Suprapubic skin (tissue), 4 donors: ENCODE data around the gene TMPRSS4. TPM values are rescaled to one million over a fixed set of nuclear protein-coding genes. Genes with fewer than 3 reads are reported as not detected.

ENCODE experiments used
- DNase-seq, 2 donors: peaks; one replicate each; pipeline ENCODE4 v3.0.0-alpha.2; 2019; ENCODE audit warnings: low spot score in 2 of 2
- H3K27ac ChIP-seq: fragments of 200-600 bp; sonication (generic); one replicate; pipeline ENCODE4 v1.5.1; 2019
- H3K27me3 ChIP-seq: fragments of 200-600 bp; sonication (generic); one replicate; pipeline ENCODE4 v1.5.1; 2019
- H3K36me3 ChIP-seq: fragments of 200-600 bp; sonication (generic); one replicate; pipeline ENCODE4 v1.5.1; 2019
- H3K4me1 ChIP-seq: fragments of 200-600 bp; sonication (generic); one replicate; pipeline ENCODE4 v1.5.1; 2019
- H3K4me3 ChIP-seq: fragments of 200-600 bp; sonication (generic); one replicate; pipeline ENCODE4 v1.5.1; 2019; ENCODE audit warnings: mild to moderate bottlenecking
- H3K9me3 ChIP-seq: fragments of 200-600 bp; sonication (generic); one replicate; pipeline ENCODE4 v1.5.1; 2019
- EP300 ChIP-seq: sonication (generic); formaldehyde crosslinking; IDR thresholded peaks from one replicate; pipeline ENCODE4 v1.6.1; 2017; ENCODE audit warnings: antibody characterized with exemption
- POLR2A ChIP-seq, 2 donors: fragments of 450-650 bp; IDR thresholded peaks; one replicate each; pipeline ENCODE4 v1.6.1; 2017; ENCODE audit warnings: antibody characterized with exemption in 2 of 2, mild to moderate bottlenecking in 2 of 2, moderate library complexity in 2 of 2
- POLR2AphosphoS5 ChIP-seq, 3 donors: sonication (generic); formaldehyde crosslinking; IDR thresholded peaks; one replicate each; pipeline ENCODE4 v1.6.1; 2017; ENCODE audit warnings: antibody characterized with exemption in 3 of 3
- WGBS: methylation state at CpG from one replicate; pipeline ENCODE4 v1.1.5; 2018; 5-methylcytosine and 5-hydroxymethylcytosine counted together
- total RNA-seq, 4 donors: library from RNA; depleted of rRNA; stranded (reverse); fragments of >200 nt; gene quantifications; one replicate each; pipeline ENCODE4 v1.1.0, GENCODE V29; 2016
- TF ChIP-seq, protein P1 (sequence below), 2 donors: fragments of 200-600 bp in 1 of 2; fragments of 450-650 bp in 1 of 2; sonication (generic) in 1 of 2; IDR thresholded peaks; one replicate each; pipeline ENCODE4 v1.5.1; 2016 to 2019; ENCODE audit warnings: antibody characterized with exemption in 2 of 2, mild to moderate bottlenecking in 1 of 2, moderate library complexity in 1 of 2

Gene TMPRSS4
- total RNA-seq, 4 donors from 2014 or later = 1.6 to 17.0 (median 2.4) TPM

DNA sequence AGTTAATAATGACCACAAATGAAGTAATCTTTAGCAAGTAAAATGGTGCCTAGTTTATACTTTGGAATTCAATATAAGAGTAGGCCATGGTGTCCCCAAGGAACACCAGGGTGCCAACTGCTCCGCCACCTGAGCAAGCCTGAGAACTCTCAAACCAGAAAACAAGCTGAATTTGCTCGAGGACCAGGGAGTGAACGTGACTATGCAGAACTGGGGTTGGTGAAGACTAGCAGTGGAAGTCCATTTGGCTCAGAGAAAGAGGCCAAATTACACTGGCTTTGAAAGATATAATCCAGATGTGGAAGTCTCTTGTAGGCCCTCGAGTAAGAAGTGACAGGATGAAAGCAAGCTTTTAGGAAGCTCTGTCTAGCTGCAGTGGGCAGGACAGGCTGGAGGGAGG is 18.6 kb downstream of the TMPRSS4 start:
- no peaks in the 10 kb centered on the region for H3K9me3 ChIP-seq

DNA sequence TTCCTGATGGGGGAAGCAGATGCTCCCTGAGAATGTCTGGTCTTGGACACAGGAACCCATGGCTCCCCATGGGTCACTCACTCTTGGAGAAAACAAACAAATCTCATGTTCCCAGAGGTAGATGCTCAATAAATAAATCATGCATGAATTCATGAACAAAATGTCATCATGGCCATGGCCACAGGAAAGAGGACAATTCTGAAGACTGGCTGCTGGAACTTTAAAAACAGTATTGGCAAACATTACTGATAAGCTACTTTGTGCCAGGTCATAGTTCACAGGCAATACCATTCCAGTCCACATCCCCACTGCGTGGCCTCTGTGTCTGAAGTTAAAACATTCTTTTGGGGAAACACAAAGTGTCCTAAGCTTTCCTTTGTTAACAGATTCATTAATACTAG is 19.1 kb downstream of the TMPRSS4 start:
- H3K36me3 ChIP-seq = no peaks in the 10 kb centered on the region
- no peaks in the 10 kb centered on the region for H3K9me3 ChIP-seq
- no peaks in the 10 kb centered on the region for H3K27me3 ChIP-seq
- no peak overlapping the region for H3K27ac ChIP-seq
- TF ChIP-seq, protein P1, sequence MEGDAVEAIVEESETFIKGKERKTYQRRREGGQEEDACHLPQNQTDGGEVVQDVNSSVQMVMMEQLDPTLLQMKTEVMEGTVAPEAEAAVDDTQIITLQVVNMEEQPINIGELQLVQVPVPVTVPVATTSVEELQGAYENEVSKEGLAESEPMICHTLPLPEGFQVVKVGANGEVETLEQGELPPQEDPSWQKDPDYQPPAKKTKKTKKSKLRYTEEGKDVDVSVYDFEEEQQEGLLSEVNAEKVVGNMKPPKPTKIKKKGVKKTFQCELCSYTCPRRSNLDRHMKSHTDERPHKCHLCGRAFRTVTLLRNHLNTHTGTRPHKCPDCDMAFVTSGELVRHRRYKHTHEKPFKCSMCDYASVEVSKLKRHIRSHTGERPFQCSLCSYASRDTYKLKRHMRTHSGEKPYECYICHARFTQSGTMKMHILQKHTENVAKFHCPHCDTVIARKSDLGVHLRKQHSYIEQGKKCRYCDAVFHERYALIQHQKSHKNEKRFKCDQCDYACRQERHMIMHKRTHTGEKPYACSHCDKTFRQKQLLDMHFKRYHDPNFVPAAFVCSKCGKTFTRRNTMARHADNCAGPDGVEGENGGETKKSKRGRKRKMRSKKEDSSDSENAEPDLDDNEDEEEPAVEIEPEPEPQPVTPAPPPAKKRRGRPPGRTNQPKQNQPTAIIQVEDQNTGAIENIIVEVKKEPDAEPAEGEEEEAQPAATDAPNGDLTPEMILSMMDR (IDR thresholded peaks at IDR 0.05) = no peak
- TF ChIP-seq EP300 (no peak), POLR2A (IDR thresholded peaks at IDR 0.05) (no peak), POLR2AphosphoS5 (IDR thresholded peaks at IDR 0.05) (no peak)
- no peak for DNase-seq
- peaks cover 5% of the 10 kb centered on the region for H3K4me1 ChIP-seq
- H3K4me3 ChIP-seq = no peak overlapping the region
- WGBS = 0% methylated on average over 1 of the region's 1 CpG

More for the DNA sequence above, 18.6 kb downstream of the TMPRSS4 start:
- Histone ChIP-seq H3K27me3 (no peaks in the 10 kb centered on the region), H3K27ac (no peak overlapping the region), H3K4me1 (peaks cover 5% of the 10 kb centered on the region), H3K36me3 (no peaks in the 10 kb centered on the region), H3K4me3 (no peak overlapping the region)
- no peak for DNase-seq
- TF ChIP-seq POLR2AphosphoS5 (IDR thresholded peaks at IDR 0.05) = no peak
- TF ChIP-seq, protein P1 (IDR thresholded peaks at IDR 0.05) = no peak
- no peak for TF ChIP-seq POLR2A (IDR thresholded peaks at IDR 0.05)
- TF ChIP-seq EP300 = no peak
- WGBS = 69% methylated on average over 4 of the region's 4 CpGs

DNA sequence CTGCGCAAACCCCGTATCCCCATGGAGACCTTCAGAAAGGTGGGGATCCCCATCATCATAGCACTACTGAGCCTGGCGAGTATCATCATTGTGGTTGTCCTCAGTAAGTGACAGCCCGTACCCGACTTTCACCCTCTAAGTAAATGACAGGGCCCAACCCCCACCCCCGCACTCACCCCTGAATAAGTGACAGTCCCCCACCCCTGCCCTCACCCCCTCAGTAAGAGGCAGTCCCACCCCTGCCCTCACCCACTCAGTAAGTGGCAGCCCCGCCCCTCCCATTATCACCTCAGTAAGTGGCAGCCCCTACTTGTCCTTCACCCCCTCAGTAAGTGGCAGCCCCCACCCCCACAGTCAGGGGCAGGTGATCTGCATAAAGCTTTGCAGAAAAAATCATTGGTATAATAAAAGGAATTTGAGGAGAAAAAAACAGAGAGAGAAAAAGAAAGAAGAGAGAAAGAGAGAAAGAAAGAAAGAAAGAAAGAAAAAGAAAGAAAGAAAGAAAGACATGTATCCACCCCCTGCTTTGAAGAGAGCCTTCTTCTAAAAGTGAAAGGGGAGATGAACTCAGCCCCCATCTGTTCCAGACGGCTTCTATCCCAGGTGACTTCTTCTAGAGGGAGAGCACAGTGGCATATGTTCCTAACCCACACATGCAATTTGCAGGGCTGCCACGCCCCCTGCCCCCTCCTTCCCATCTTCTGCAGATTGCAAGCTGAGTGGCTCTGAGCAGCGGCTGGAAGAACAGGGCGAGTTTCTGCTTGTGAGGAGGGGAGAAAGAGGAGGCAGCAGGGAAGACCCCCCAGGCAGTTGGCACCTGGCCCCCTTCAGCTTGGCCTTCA is 22.3 kb downstream of the TMPRSS4 start:
- Histone ChIP-seq H3K36me3 (no peaks in the 10 kb centered on the region), H3K4me3 (no peak overlapping the region), H3K27me3 (no peaks in the 10 kb centered on the region), H3K4me1 (peaks cover 5% of the 10 kb centered on the region), H3K27ac (no peak overlapping the region), H3K9me3 (no peaks in the 10 kb centered on the region)
- TF ChIP-seq POLR2A (IDR thresholded peaks at IDR 0.05) = no peak
- DNase-seq = no peak
- 72% methylated on average over 11 of the region's 11 CpGs for WGBS

DNA sequence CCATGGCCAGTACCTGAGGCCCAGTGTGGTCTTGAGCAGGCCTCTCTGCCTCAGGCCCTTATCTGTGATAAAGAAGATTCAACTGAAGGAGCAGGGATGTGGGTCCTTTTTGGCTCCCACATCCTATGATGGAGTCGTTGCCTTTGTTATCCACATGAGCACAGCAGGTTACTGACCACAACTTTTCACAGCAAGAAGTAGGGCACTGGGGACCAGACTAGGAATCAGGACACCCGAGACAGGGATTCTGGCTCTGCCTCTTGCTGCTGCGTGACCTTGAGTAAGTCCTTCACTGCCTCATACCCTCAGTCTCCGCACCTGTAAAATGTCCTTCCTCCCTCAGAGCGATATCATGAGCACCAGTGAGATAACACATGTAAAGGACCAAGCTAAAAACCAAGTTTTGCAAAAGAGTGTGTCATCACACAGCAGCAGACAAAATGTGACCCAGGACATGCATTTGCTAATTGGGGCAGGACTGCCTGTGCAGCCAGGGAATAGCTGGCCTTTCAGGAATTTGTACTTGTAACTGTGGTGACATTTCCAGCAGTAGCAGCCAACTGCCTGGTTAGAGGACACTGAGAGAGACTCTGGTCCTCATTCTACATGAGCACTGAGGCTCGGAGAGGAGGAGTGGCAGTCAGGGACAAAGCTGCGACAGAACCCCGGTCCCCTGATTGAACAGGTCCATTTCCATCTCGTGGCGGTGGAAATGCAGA is 23.1 kb downstream of the TMPRSS4 start:
- Histone ChIP-seq H3K4me3 (no peak overlapping the region), H3K27me3 (no peaks in the 10 kb centered on the region), H3K4me1 (peaks cover 5% of the 10 kb centered on the region), H3K36me3 (no peaks in the 10 kb centered on the region), H3K27ac (no peak overlapping the region), H3K9me3 (no peaks in the 10 kb centered on the region)
- no peak for DNase-seq
- WGBS = 83% methylated on average over 10 of the region's 10 CpGs
- TF ChIP-seq POLR2AphosphoS5 (IDR thresholded peaks at IDR 0.05) = no peak
- TF ChIP-seq EP300 = no peak
- TF ChIP-seq, protein P1 (IDR thresholded peaks at IDR 0.05) = no peak
- TF ChIP-seq POLR2A (IDR thresholded peaks at IDR 0.05) = no peak

DNA sequence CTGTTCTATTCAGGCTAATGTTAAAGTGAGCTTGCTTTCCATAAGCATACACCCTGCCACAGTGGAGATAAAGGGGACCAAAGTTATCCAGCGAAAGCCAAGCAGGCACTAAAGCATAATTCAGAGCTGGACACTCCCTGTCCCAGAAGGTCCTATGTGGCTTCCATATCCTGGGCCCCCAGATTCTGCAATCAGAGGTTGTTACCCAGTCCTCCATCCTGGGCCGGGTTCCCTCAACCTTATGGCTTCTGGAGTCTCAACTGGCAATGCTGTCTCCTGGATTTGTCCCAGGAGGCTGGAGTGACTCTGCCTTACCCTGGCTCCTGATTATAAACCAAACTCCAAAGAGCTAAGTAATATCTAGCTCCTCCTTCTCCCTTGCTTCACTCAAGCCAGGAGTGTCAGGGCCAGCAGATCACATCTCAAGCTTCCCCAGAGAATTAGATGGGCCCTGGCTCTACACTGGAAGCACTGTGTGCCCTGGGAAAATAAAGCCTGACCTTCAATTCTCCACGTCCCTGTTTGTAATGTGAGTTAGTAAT is 23.9 kb downstream of the TMPRSS4 start:
- Histone ChIP-seq H3K27ac (no peak overlapping the region), H3K4me3 (no peak overlapping the region)

More for the DNA sequence above, 23.9 kb downstream of the TMPRSS4 start:
- no peaks in the 10 kb centered on the region for H3K9me3 ChIP-seq
- DNase-seq = no peak
- H3K4me1 ChIP-seq = peaks cover 5% of the 10 kb centered on the region
- no peaks in the 10 kb centered on the region for H3K36me3 ChIP-seq
- TF ChIP-seq POLR2A (IDR thresholded peaks at IDR 0.05) (no peak), EP300 (no peak)
- TF ChIP-seq, protein P1 (IDR thresholded peaks at IDR 0.05) = no peak
- no peaks in the 10 kb centered on the region for H3K27me3 ChIP-seq
- WGBS = 67% methylated on average over 3 of the region's 3 CpGs
